ENCODE results near the gene THSD4. TPM values are rescaled to one million over a fixed set of nuclear protein-coding genes. Genes with fewer than 3 reads are reported as not detected.

THSD4 gene
- polyA plus RNA-seq, 1 experiment: 18.8 TPM

GRCh38 chr15:71708051-71708429 lies 592.8 kb downstream of the THSD4 start:
- ChIA-PET POLR2A (no interaction called here), CTCF (interaction anchor here (0.9 to 1.7 kb wide), 3 partner anchors 12 to 22 kb away, joined by 3 to 7 read pairs (median 4); no protein-coding TSS in a partner anchor)
- H3K27me3 ChIP-seq (ENCODE audit: control insufficient read depth, insufficient read depth, low read length): no peaks in the 10 kb centered on the region
- no peaks in the 10 kb centered on the region for H3K36me3 ChIP-seq (ENCODE audit: control insufficient read depth, insufficient read depth, low read length)
- TF ChIP-seq CTCF (IDR thresholded peaks at IDR 0.05; ENCODE audit: insufficient read depth, low read depth, low read length): no peak
- no peak for DNase-seq (ENCODE audit: low read depth)
- H3K4me3 ChIP-seq (ENCODE audit: low read depth, low read length): no peak overlapping the region

- no peak for DNase-seq (ENCODE audit: low read depth)
- Histone ChIP-seq H3K4me3 (ENCODE audit: low read depth, low read length) (no peak overlapping the region), H3K27me3 (ENCODE audit: control insufficient read depth, insufficient read depth, low read length) (no peaks in the 10 kb centered on the region), H3K36me3 (ENCODE audit: control insufficient read depth, insufficient read depth, low read length) (no peaks in the 10 kb centered on the region)
- CTCF ChIA-PET: interaction anchor here (1.2 kb wide), 1 partner anchor 44 kb away, joined by 3 read pairs; no protein-coding TSS in a partner anchor
- TF ChIP-seq CTCF (IDR thresholded peaks at IDR 0.05; ENCODE audit: insufficient read depth, low read depth, low read length): no peak
- POLR2A ChIA-PET: no interaction called here
Measured at GRCh38 chr15:71708741-71709140, 593.5 kb downstream of the THSD4 start.

DNA sequence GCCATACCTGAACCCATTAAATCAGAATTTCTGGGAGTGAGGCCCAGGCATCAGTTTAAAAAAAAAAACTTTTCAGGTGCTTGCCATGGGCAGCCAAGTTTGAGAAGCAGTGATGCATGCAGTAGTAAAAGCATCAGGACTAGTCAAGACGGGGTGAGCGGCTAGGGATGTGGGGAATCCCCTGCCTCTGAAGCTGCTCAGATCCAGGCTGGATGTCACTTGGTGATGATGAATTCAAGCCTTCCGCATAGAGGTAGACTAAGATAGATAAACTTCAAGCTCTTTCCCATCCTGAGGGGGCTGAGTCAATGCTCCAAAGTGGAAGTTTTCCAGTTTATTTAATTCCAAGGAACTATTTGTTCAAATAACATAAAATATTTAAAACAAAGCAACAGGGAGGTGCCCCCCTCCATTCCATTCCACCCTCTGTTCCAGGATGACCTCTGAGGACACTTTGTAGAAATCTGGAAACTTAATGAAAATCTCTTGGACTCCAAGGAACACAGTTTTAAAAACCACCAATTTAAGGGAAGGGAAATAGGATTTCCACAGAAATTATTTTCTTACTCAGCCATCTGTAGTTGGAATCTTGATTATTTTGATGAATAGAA lies 594.6 kb downstream of the THSD4 start:
- ChIA-PET CTCF (interaction anchor here (0.9 to 1.2 kb wide), 2 partner anchors 20 to 43 kb away, joined by 3 read pairs; no protein-coding TSS in a partner anchor), POLR2A (no interaction called here)
- Histone ChIP-seq H3K4me3 (ENCODE audit: low read depth, low read length) (no peak overlapping the region), H3K36me3 (ENCODE audit: control insufficient read depth, insufficient read depth, low read length) (no peaks in the 10 kb centered on the region), H3K27me3 (ENCODE audit: control insufficient read depth, insufficient read depth, low read length) (no peaks in the 10 kb centered on the region)
- DNase-seq (ENCODE audit: low read depth): no peak
- TF ChIP-seq CTCF (IDR thresholded peaks at IDR 0.05; ENCODE audit: insufficient read depth, low read depth, low read length): no peak

DNA sequence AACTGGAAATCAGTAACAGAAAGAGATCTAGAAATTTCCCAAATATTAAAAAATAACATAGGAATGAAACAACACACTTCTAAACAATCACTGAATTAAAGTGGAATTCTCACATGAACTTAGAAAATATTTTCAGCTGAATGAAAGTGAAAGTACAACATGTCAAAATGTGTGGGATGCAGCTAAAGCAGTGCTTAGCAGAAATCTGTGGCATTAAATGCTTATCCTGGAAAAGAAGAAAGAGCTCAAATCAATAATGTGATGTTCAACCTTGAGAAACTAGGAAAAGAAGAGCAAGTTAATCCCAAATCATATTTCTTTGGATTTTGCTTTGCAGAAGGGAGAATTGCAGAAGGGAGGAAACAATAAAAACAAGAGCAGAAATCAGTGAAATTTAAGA lies 596.9 kb downstream of the THSD4 start:
- DNase-seq (ENCODE audit: low read depth): no peak
- ChIA-PET CTCF (interaction anchor here (1.6 kb wide), 1 partner anchor 17 kb away, joined by 6 read pairs; no protein-coding TSS in a partner anchor), POLR2A (no interaction called here)
- no peaks in the 10 kb centered on the region for H3K36me3 ChIP-seq (ENCODE audit: control insufficient read depth, insufficient read depth, low read length)
- no peak for TF ChIP-seq CTCF (IDR thresholded peaks at IDR 0.05; ENCODE audit: insufficient read depth, low read depth, low read length)
- no peaks in the 10 kb centered on the region for H3K27me3 ChIP-seq (ENCODE audit: control insufficient read depth, insufficient read depth, low read length)
- no peak overlapping the region for H3K4me3 ChIP-seq (ENCODE audit: low read depth, low read length)

GRCh38 chr15:71713191-71713809 lies 598.0 kb downstream of the THSD4 start:
- ChIA-PET POLR2A (interaction anchor here (0.5 kb wide), 1 partner anchor 47 kb away, joined by 3 read pairs; no protein-coding TSS in a partner anchor), CTCF (interaction anchor here (1.6 kb wide), 1 partner anchor 16 kb away, joined by 6 read pairs; no protein-coding TSS in a partner anchor)
- no peaks in the 10 kb centered on the region for H3K27me3 ChIP-seq (ENCODE audit: control insufficient read depth, insufficient read depth, low read length)
- no peaks in the 10 kb centered on the region for H3K36me3 ChIP-seq (ENCODE audit: control insufficient read depth, insufficient read depth, low read length)
- H3K4me3 ChIP-seq (ENCODE audit: low read depth, low read length): no peak overlapping the region
- TF ChIP-seq CTCF (IDR thresholded peaks at IDR 0.05; ENCODE audit: insufficient read depth, low read depth, low read length): no peak
- no peak for DNase-seq (ENCODE audit: low read depth)

All from BJ (cell line).